IMR-90 (cell line): Measurements from ENCODE around the gene MICALL2. TPM values are rescaled to one million over a fixed set of nuclear protein-coding genes. Genes with fewer than 3 reads are reported as not detected.

ENCODE experiments used
- ATAC-seq: fragments of 200-7000 bp; cut with Tn5 transposase; 2 replicates; pipeline ENCODE4 v1.9.1; 2020; ENCODE audit warnings: low read depth, mild to moderate bottlenecking, moderate library complexity
- BruUV-seq: library from RNA; stranded (reverse); fragments of 400-500 nt; replicated peaks from 2 replicates; lab custom pipeline; 2021; lab: Mats Ljungman, UMichigan
- CTCF ChIA-PET: fragments of 300-600 bp; formaldehyde crosslinking; extraction: SDS; loops from one replicate; lab custom pipeline; 2021; ENCODE audit warnings: antibody characterized with exemption; lab: Yijun Ruan, JAX
- POLR2A ChIA-PET: fragments of 300-600 bp; sonication (Branson Sonifier 250); formaldehyde crosslinking; loops from one replicate; lab custom pipeline; 2022; ENCODE audit warnings: antibody characterized with exemption; ENCODE audit not compliant: unreplicated experiment; lab: Charles Lee
- DNase-seq: peaks from one replicate; pipeline ENCODE4 v3.0.0; 2013
- H2AFZ ChIP-seq: replicated peaks from 2 replicates; pipeline ENCODE3; 2013; ENCODE audit warnings: low read length, mild to moderate bottlenecking; ENCODE audit not compliant: poor library complexity
- H2AK5ac ChIP-seq: 2 replicates; pipeline ENCODE4 v1.6.1; 2013; ENCODE audit warnings: low read depth, low read length, inconsistent platforms
- H2AK9ac ChIP-seq: replicated peaks from 2 replicates; pipeline ENCODE3; 2013; ENCODE audit warnings: mild to moderate bottlenecking, low read depth, low read length, moderate library complexity; ENCODE audit not compliant: poor library complexity
- H2BK120ac ChIP-seq: 2 replicates; pipeline ENCODE4 v1.6.1; 2013; ENCODE audit warnings: low read depth, low read length, inconsistent platforms
- H2BK15ac ChIP-seq: 3 replicates; pipeline ENCODE4 v1.6.1; 2013; ENCODE audit warnings: low read depth, low read length, inconsistent platforms
- H2BK20ac ChIP-seq: 2 replicates; pipeline ENCODE4 v1.6.1; 2013; ENCODE audit warnings: low read depth, mild to moderate bottlenecking, inconsistent platforms, low read length, moderate library complexity
- H2BK5ac ChIP-seq: 2 replicates; pipeline ENCODE4 v1.6.1; 2013; ENCODE audit warnings: mild to moderate bottlenecking, low read depth, low read length, inconsistent platforms; ENCODE audit not compliant: poor library complexity, severe bottlenecking
- H3K14ac ChIP-seq: replicated peaks from 2 replicates; pipeline ENCODE4 v1.6.1; 2013; ENCODE audit warnings: low read depth, low read length, inconsistent platforms
- H3K18ac ChIP-seq: 2 replicates; pipeline ENCODE4 v1.6.1; 2013; ENCODE audit warnings: low read depth, low read length, control low read depth
- H3K23ac ChIP-seq: 2 replicates; pipeline ENCODE4 v1.6.1; 2013; ENCODE audit warnings: low read depth, low read length, inconsistent platforms
- H3K27ac ChIP-seq: 2 replicates; pipeline ENCODE4 v1.5.1; 2013; ENCODE audit warnings: mild to moderate bottlenecking, control low read depth, low read length; ENCODE audit not compliant: insufficient read depth
- H3K27me3 ChIP-seq: 2 replicates; pipeline ENCODE4 v1.6.1; 2013; ENCODE audit warnings: low read length; ENCODE audit not compliant: control insufficient read depth, insufficient read depth
- H3K36me3 ChIP-seq: 2 replicates; pipeline ENCODE4 v1.6.1; 2013; ENCODE audit warnings: low read length, mixed read lengths; ENCODE audit not compliant: control insufficient read depth, insufficient read depth
- H3K4ac ChIP-seq: 2 replicates; pipeline ENCODE4 v1.6.1; 2013; ENCODE audit warnings: low read depth, low read length, inconsistent platforms
- H3K4me1 ChIP-seq: 2 replicates; pipeline ENCODE4 v1.6.1; 2013; ENCODE audit warnings: low read length, mixed read lengths; ENCODE audit not compliant: control insufficient read depth, insufficient read depth
- H3K4me2 ChIP-seq: 2 replicates; pipeline ENCODE4 v1.6.1; 2013; ENCODE audit warnings: low read depth, mild to moderate bottlenecking, control low read depth, low read length, moderate library complexity
- H3K4me3 ChIP-seq: 2 replicates; pipeline ENCODE4 v1.5.1; 2013; ENCODE audit warnings: low read depth, mild to moderate bottlenecking, control low read depth, low read length, moderate library complexity; ENCODE audit not compliant: insufficient read depth
- H3K56ac ChIP-seq: 2 replicates; pipeline ENCODE4 v1.6.1; 2013; ENCODE audit warnings: low read length, inconsistent platforms; ENCODE audit not compliant: insufficient read depth; ENCODE audit errors: extremely low read depth
- H3K79me1 ChIP-seq, 2 experiments: 2 replicates each; pipeline ENCODE4 v1.6.1; 2013; ENCODE audit warnings: low read length in 2 of 2, inconsistent platforms in 1 of 2, low read depth in 1 of 2
- H3K9ac ChIP-seq: 2 replicates; pipeline ENCODE4 v1.6.1; 2013; ENCODE audit warnings: low read depth, low read length, control low read depth
- H3K9me1 ChIP-seq: 2 replicates; pipeline ENCODE4 v1.6.1; 2013; ENCODE audit warnings: low read length, inconsistent platforms; ENCODE audit not compliant: insufficient read depth
- H3K9me3 ChIP-seq: 2 replicates; pipeline ENCODE4 v1.6.1; 2013; ENCODE audit warnings: low read length; ENCODE audit not compliant: control insufficient read depth, insufficient read depth
- H4K20me1 ChIP-seq: 2 replicates; pipeline ENCODE4 v1.6.1; 2013; ENCODE audit warnings: low read length, inconsistent platforms; ENCODE audit not compliant: insufficient read depth
- H4K5ac ChIP-seq: 2 replicates; pipeline ENCODE4 v1.6.1; 2013; ENCODE audit warnings: mild to moderate bottlenecking, low read depth, low read length, control low read depth
- H4K8ac ChIP-seq, 2 experiments: 2 replicates each; pipeline ENCODE4 v1.6.1; 2013; ENCODE audit warnings: low read depth in 2 of 2, low read length in 2 of 2, control low read depth in 1 of 2, inconsistent platforms in 1 of 2
- H4K91ac ChIP-seq: 2 replicates; pipeline ENCODE4 v1.6.1; 2013; ENCODE audit warnings: low read depth, low read length, inconsistent platforms; ENCODE audit not compliant: insufficient read depth
- BHLHE40 ChIP-seq: fragments of 150-350 bp; IDR thresholded peaks from 2 replicates; pipeline ENCODE4 v1.6.1; 2016; ENCODE audit warnings: mild to moderate bottlenecking, low read depth, low read length
- CEBPB ChIP-seq: IDR thresholded peaks from 2 replicates; pipeline ENCODE4 v1.6.1; 2012; ENCODE audit warnings: low read depth, low read length, improper control_type of control experiment
- CTCF ChIP-seq: conservative IDR thresholded peaks from 2 replicates; pipeline ENCODE4 v1.5.1; 2012; ENCODE audit warnings: mild to moderate bottlenecking, low read depth, low read length, improper control_type of control experiment
- MAFK ChIP-seq: IDR thresholded peaks from 2 replicates; pipeline ENCODE4 v1.6.1; 2012; ENCODE audit warnings: low read depth, low read length, improper control_type of control experiment
- MAZ ChIP-seq: IDR thresholded peaks from 2 replicates; pipeline ENCODE4 v1.6.1; 2012; ENCODE audit warnings: low read depth, mild to moderate bottlenecking, low read length, improper control_type of control experiment, moderate library complexity, borderline replicate concordance
- MXI1 ChIP-seq: IDR thresholded peaks from 2 replicates; pipeline ENCODE4 v1.6.1; 2012; ENCODE audit warnings: low read depth, mild to moderate bottlenecking, low read length, moderate library complexity, borderline replicate concordance
- NFE2L2 ChIP-seq: fragments of 150-350 bp; IDR thresholded peaks from 2 replicates; pipeline ENCODE4 v1.6.1; 2016; ENCODE audit warnings: low read depth, mild to moderate bottlenecking, low read length
- RCOR1 ChIP-seq: IDR thresholded peaks from 2 replicates; pipeline ENCODE4 v1.6.1; 2012; ENCODE audit warnings: mild to moderate bottlenecking, low read length, improper control_type of control experiment; ENCODE audit not compliant: insufficient replicate concordance
- RFX5 ChIP-seq: IDR thresholded peaks from 2 replicates; pipeline ENCODE4 v1.8.0; 2012; ENCODE audit warnings: low read depth, mild to moderate bottlenecking, low read length, moderate library complexity
- SMC3 ChIP-seq: fragments of 150-350 bp; IDR thresholded peaks from 2 replicates; pipeline ENCODE4 v1.6.1; 2016; ENCODE audit warnings: low read depth, mild to moderate bottlenecking, antibody characterized with exemption, low read length, moderate library complexity
- USF2 ChIP-seq: fragments of 150-350 bp; IDR thresholded peaks from 2 replicates; pipeline ENCODE4 v1.6.1; 2017; ENCODE audit warnings: mild to moderate bottlenecking, antibody characterized with exemption, low read length, low read depth
- WGBS, 2 experiments: methylation state at CpG; one replicate each; pipeline versions ENCODE4 v1.1.5 to v1.1.7; 2013; ENCODE audit warnings: missing lambda C conversion rate in 2 of 2; ENCODE audit not compliant: insufficient read length in 1 of 2; ENCODE audit errors: extremely low coverage in 2 of 2; 5-methylcytosine and 5-hydroxymethylcytosine counted together
- dilution Hi-C: fragments of 300-500 bp; cut with HindIII; formaldehyde crosslinking; loops from one replicate; pipeline ENCODE4 v1.14.3; 2018; ENCODE audit warnings: low sequenced_read_pairs; ENCODE audit not compliant: unreplicated experiment
- in situ Hi-C: fragments of 300-500 bp; cut with MboI; formaldehyde crosslinking; loops from 3 replicates; pipeline ENCODE4 v1.14.3; 2019; ENCODE audit warnings: low sequenced_read_pairs, inconsistent platforms, mixed read lengths
- intact Hi-C: fragments of 100-400 bp; cut with micrococcal nuclease; formaldehyde crosslinking; loops from 2 replicates; pipeline ENCODE4 v1.10.0; 2022
- polyA plus RNA-seq, 3 experiments: library from polyadenylated mRNA; depleted of rRNA; stranded (reverse); fragments of >200 nt; gene quantifications; 2 replicates each; pipeline ENCODE4 v1.2.3, GENCODE V29; 2012; ENCODE audit warnings: low replicate concordance in 1 of 3
- total RNA-seq: library from RNA; depleted of rRNA; stranded (reverse); fragments of >200 nt; gene quantifications from 2 replicates; pipeline ENCODE4 v1.2.3, GENCODE V29; 2012
- TF ChIP-seq, protein P1 (sequence below): fragments of 150-350 bp; IDR thresholded peaks from 2 replicates; pipeline ENCODE4 v1.6.1; 2016; ENCODE audit warnings: low read depth, mild to moderate bottlenecking, low read length, moderate library complexity, borderline replicate concordance

Gene MICALL2
- total and polyA plus RNA-seq, 2 of the 4 experiments (the other 2 are of a cell fraction), result 6.6 to 34.1 TPM

- Histone ChIP-seq H3K23ac (no peak overlapping the region), H3K4me2 (no peak overlapping the region), H4K20me1 (peaks cover 9% of the 10 kb centered on the region; the same call in 1 of the 2 replicates), H3K4me1 (peaks cover 19% of the 10 kb centered on the region), H3K9me1 (no peaks in the 10 kb centered on the region; the same call in 1 of the 2 replicates), H3K36me3 (peaks cover 9% of the 10 kb centered on the region; the same call in 1 of the 2 replicates), H3K14ac (no peak overlapping the region), H4K8ac (no peak overlapping the region), H3K27ac (no peak overlapping the region), H3K4ac (no peak overlapping the region), H4K91ac (no peak overlapping the region), H3K18ac (no peak overlapping the region), H3K9me3 (no peaks in the 10 kb centered on the region), H3K27me3 (no peaks in the 10 kb centered on the region), H4K5ac (no peak overlapping the region; the same call in 1 of the 2 replicates), H2BK5ac (no peak overlapping the region), H2BK120ac (no peak overlapping the region), H2BK15ac (no peak overlapping the region), H3K79me1 (peaks cover 0 to 31% of the 10 kb centered on the region in 2 experiments; a peak in 3 of 4 replicates), H2AK5ac (no peak overlapping the region), H2BK20ac (no peak overlapping the region), H2AFZ (no peak overlapping the region), H3K4me3 (no peak overlapping the region), H3K9ac (no peak overlapping the region), H2AK9ac (no peak overlapping the region), H3K56ac (no peak overlapping the region)
- CTCF ChIA-PET, result interaction anchor here (1.2 kb wide), 1 partner anchor 10 kb away, joined by 3 read pairs; no protein-coding TSS in a partner anchor
- 100% methylated on average over 2 of the region's 14 CpGs; no CpG with 5 or more reads in 1 of the 2 experiments for WGBS, 2 experiments
- BruUV-seq, result no TSS peak
- dilution Hi-C loops (no loop called here), intact Hi-C loops (no loop called here), in situ Hi-C loops (no loop called here)
- POLR2A ChIA-PET, result no interaction called here
- ATAC-seq, result no peak
- no peak for DNase-seq
- TF ChIP-seq MAFK (no peak), MAZ (no peak), RFX5 (no peak), USF2 (no peak), CTCF (no peak), BHLHE40 (no peak), CEBPB (no peak), MXI1 (no peak), SMC3 (no peak), RCOR1 (no peak), NFE2L2 (no peak)
- TF ChIP-seq, protein P1, sequence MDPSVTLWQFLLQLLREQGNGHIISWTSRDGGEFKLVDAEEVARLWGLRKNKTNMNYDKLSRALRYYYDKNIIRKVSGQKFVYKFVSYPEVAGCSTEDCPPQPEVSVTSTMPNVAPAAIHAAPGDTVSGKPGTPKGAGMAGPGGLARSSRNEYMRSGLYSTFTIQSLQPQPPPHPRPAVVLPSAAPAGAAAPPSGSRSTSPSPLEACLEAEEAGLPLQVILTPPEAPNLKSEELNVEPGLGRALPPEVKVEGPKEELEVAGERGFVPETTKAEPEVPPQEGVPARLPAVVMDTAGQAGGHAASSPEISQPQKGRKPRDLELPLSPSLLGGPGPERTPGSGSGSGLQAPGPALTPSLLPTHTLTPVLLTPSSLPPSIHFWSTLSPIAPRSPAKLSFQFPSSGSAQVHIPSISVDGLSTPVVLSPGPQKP, result no peak
Observed at GRCh38 chr7:1448958-1449357, 10.3 kb downstream of the MICALL2 start.
